ENCODE results near the gene LSG1.
"Not testable (repeated sequence)": the region's sequence is repeated elsewhere in the genome, so short reads cannot be mapped to it uniquely, and the experiment has no call there.

The LSG1 gene

DNA sequence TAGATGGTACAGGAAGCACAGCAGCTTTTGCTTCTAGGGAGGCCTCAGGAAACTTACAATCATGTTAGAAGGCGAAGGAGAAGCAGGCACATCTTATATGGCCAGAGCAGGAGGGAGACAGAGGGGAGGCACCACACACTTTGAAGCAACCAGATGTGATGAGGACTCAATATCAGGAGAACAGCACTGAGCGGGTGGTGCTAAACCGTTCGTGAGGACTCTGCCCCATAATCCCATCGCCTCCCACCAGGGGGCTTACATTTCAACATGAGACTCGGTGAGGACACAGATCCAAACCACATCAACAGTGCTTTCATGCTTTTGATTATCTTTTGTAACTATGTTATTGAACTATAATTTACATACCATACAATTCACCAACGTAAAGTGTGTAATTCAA, 31.2 kb downstream of the LSG1 start:
- peaks cover 47% of the 10 kb centered on the region for H3K36me3 ChIP-seq (ENCODE audit: insufficient read depth, low read length)
- H3K9me3 ChIP-seq (replicated peaks; ENCODE audit: low read length), result no peaks in the 10 kb centered on the region
- H3K4me1 ChIP-seq (ENCODE audit: control insufficient read depth, insufficient read depth, low read length), result peaks cover 34% of the 10 kb centered on the region
- no peak overlapping the region for H3K4me3 ChIP-seq (ENCODE audit: low read length)
- H3K9ac ChIP-seq (ENCODE audit: low read depth, low read length), result peak overlapping the region; percentile 47
- H3K4me2 ChIP-seq (ENCODE audit: low read length), result peak overlapping the region; percentile 73
- H3K27me3 ChIP-seq (ENCODE audit: control insufficient read depth, insufficient read depth, low read length), result no peaks in the 10 kb centered on the region

DNA sequence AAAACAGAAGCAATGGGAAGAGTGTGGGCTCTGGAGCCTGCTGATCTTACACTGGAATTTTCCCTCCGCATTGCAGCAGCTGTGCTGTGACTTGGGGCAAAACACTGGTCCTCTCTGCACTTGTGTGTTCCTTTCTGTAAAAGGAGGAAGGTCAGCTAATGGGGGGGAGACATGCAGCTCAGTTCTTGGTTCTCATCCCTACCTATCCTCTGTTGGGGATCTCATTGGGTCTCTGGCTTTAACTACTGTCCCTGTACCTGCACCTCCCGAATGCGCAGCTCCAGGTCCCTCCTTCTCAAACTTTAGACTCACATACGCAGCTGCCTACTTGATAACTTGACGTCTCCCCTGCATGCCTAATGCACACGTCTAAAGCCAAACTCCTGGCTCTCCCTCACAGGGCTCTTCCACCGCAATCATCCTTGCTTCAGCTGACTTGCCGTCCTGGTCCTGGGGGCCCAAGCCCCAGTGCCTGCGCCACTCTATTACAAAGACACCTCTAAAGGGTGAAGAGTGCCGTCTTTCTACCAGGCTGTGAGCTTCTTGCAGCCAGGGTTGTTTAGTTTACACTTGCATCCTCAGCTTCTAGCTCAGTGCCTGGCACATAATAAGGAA, 32.9 kb downstream of the LSG1 start:
- Histone ChIP-seq H3K27me3 (ENCODE audit: control insufficient read depth, insufficient read depth, low read length) (no peaks in the 10 kb centered on the region), H3K4me3 (ENCODE audit: low read length) (no peak overlapping the region), H3K4me2 (ENCODE audit: low read length) (no peak overlapping the region), H3K9ac (ENCODE audit: low read depth, low read length) (no peak overlapping the region), H3K36me3 (ENCODE audit: insufficient read depth, low read length) (peaks cover 32% of the 10 kb centered on the region), H3K4me1 (ENCODE audit: control insufficient read depth, insufficient read depth, low read length) (peaks cover 34% of the 10 kb centered on the region), H3K9me3 (replicated peaks; ENCODE audit: low read length) (no peaks in the 10 kb centered on the region)

DNA sequence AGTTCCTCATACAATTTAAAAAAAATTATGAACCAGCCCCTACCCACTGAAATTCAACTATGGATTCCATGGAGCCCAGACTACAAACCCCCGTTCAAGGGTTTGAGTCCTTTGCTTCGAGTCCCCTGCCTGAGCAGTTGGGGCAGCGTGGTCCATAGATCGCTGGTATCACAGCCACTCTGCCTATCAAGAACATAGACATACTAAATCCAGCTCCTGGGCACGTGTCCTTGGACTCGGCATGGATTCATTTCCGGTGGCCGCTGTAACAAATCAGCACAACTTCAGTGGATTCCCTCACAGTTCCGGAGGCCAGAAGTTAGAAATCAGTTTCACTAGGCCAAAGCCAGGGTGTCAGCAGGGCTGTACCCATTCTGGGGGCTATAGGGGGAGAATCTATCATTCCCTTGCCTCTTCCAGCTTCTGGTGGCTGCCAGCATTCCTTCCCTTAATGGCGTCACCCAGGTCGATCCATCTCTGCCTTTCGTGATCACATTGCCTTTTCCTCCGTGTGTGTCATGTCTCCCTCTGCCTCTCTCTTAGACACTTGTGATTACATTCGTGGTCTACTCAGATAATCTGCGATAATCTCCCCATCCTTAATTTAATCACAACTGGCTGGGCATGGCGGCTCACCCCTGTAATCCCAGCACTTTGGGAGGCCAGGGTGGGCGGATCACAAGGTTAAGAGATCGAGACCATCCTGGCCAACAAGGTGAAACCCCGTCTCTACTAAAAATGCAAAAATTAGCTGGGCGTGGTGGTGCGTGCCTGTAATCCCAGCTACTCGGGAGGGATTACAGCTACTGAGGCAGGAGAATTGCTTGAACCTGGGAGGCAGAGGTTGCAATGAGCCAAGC, 34.2 kb downstream of the LSG1 start:
- H3K4me2 ChIP-seq (ENCODE audit: low read length), result no peak overlapping the region
- no peaks in the 10 kb centered on the region for H3K9me3 ChIP-seq (replicated peaks; ENCODE audit: low read length)
- H3K4me3 ChIP-seq (ENCODE audit: low read length), result no peak overlapping the region
- peaks cover 35% of the 10 kb centered on the region for H3K4me1 ChIP-seq (ENCODE audit: control insufficient read depth, insufficient read depth, low read length)
- peaks cover 22% of the 10 kb centered on the region for H3K36me3 ChIP-seq (ENCODE audit: insufficient read depth, low read length)
- no peak overlapping the region for H3K9ac ChIP-seq (ENCODE audit: low read depth, low read length)
- H3K27me3 ChIP-seq (ENCODE audit: control insufficient read depth, insufficient read depth, low read length), result no peaks in the 10 kb centered on the region

DNA sequence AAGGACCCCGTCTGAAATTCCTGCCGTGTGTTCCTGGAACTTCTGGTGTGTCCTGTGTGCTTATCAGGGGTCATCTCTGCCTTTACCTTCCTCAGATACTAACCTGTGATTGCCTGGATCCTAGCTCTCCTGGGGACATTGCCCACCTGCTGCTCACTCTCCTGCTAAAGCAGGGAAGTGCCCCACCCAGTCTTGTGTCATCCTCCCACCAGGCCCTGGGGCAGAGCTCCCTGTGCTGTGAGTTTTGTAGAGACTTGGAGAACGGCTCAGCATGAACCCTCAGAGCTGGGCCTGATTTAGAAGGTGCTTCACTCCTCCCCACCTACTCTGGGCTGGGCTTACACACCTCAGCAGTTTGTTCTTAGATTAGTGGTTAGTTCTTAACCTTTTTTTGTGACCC, 34.9 kb downstream of the LSG1 start:
- Histone ChIP-seq H3K9me3 (replicated peaks; ENCODE audit: low read length) (no peaks in the 10 kb centered on the region), H3K9ac (ENCODE audit: low read depth, low read length) (no peak overlapping the region), H3K36me3 (ENCODE audit: insufficient read depth, low read length) (peaks cover 18% of the 10 kb centered on the region), H3K4me1 (ENCODE audit: control insufficient read depth, insufficient read depth, low read length) (peaks cover 42% of the 10 kb centered on the region), H3K27me3 (ENCODE audit: control insufficient read depth, insufficient read depth, low read length) (no peaks in the 10 kb centered on the region), H3K4me3 (ENCODE audit: low read length) (no peak overlapping the region), H3K4me2 (ENCODE audit: low read length) (no peak overlapping the region)

DNA sequence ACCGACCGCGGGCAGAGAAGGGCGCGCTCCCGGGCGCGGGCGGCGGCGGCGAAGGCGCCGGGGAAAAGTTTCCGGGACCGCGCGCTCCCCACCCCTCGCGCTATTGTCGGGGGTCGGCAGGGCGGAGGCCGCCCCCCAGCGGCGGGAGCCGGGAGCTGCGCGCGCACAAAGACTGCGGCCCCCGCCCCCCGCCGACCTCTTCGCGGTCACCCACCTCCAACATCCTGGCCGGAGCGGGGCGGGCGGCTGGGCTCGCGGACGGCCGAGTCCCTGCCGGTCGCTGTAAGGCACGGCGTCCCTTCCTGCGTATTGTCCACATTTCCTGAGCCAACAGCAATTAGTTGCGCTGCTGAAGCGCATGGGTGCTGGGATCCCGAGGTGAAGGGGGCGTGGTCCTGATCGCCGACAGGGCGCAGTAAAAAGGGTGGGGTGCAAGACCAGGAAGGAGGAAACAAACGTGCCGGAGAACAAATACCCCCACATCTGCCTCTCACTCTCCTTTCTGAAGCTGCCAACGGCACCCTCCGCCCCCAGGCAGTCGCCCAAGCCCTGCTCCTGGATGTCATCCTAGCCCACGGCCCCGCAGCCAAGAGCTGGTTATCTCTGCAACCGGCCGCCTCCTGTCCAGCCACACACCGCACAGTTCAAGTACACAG, 38.5 kb downstream of the LSG1 start, which contains the start of gene TMEM44:
Gene TMEM44 (minus strand): TSS at position 71 of the 656 bp plus-strand sequence. CDS start 204 bp downstream, outside the sequence.
- Histone ChIP-seq H3K27me3 (ENCODE audit: control insufficient read depth, insufficient read depth, low read length) (no peaks in the 10 kb centered on the region), H3K9me3 (replicated peaks; ENCODE audit: low read length) (no peaks in the 10 kb centered on the region), H3K4me3 (ENCODE audit: low read length) (peak within 1 kb of the TSS; percentile 89), H3K4me2 (ENCODE audit: low read length) (peak within 1 kb of the TSS; percentile 97), H3K9ac (ENCODE audit: low read depth, low read length) (peak within 1 kb of the TSS; percentile 82), H3K36me3 (ENCODE audit: insufficient read depth, low read length) (peaks cover 27% of the 10 kb centered on the region), H3K4me1 (ENCODE audit: control insufficient read depth, insufficient read depth, low read length) (peaks cover 17% of the 10 kb centered on the region)

DNA sequence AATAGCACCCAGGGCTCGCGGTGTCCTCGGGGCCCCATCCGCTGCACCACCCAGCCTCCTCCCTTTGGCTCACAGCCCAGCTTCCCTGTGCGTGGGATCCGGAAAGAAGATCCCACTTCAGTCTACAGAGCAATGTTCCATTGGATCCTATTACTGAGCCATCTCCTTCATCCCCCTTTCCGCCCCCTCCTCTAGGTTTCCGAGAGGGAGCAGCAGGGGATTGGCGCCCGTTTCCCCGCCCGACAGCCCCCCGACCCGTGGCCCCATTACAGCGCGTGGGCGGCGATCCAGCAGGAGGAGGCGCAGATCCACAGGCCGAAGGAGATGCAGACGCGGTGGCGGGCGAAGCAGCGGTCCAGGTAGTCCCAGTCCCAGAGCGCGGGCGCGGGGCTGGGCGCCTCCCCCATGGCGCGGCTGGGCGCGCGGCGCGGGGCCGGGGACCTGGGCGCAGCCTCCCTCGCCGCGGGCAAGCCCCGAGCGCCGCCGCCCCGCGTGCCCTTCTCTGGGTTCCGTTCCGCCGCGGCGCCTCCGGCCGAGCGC, 39.1 kb downstream of the LSG1 start:
- Histone ChIP-seq H3K4me2 (ENCODE audit: low read length) (peak overlapping the region; percentile 97), H3K4me3 (ENCODE audit: low read length) (peak overlapping the region; percentile 89), H3K36me3 (ENCODE audit: insufficient read depth, low read length) (peaks cover 33% of the 10 kb centered on the region), H3K27me3 (ENCODE audit: control insufficient read depth, insufficient read depth, low read length) (no peaks in the 10 kb centered on the region), H3K9me3 (replicated peaks; ENCODE audit: low read length) (no peaks in the 10 kb centered on the region), H3K4me1 (ENCODE audit: control insufficient read depth, insufficient read depth, low read length) (peaks cover 17% of the 10 kb centered on the region), H3K9ac (ENCODE audit: low read depth, low read length) (peak overlapping the region; percentile 82)

DNA sequence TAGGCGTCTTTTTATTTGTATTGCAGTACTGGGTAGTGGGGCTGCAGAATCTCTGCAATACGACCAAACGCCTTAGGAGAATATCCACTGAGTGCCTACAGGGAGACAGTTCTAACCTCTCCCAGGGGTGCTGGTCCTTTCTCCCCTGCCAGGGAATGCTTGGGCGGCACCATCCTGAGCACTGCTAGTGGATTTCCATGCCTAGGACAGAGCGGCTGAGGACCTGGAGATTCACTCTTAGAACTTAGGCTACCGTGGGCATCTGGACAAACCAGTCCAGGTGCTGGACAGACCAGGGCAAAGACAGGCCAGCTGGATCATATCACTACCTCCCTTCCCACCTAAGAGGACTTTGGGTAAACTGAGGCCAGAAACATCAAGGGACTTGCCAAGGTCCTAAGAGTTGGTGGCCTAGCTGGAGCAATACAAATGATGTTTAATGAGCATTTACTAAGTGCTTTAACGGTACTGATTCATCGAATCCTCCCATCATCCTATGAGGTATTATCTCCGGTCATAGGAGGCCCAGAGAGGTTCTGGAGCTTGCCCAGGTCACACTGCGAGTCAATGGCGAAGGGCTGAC, 39.7 kb downstream of the LSG1 start:
- peak overlapping the region; percentile 97 for H3K4me2 ChIP-seq (ENCODE audit: low read length)
- no peaks in the 10 kb centered on the region for H3K9me3 ChIP-seq (replicated peaks; ENCODE audit: low read length)
- peaks cover 15% of the 10 kb centered on the region for H3K4me1 ChIP-seq (ENCODE audit: control insufficient read depth, insufficient read depth, low read length)
- H3K27me3 ChIP-seq (ENCODE audit: control insufficient read depth, insufficient read depth, low read length), result no peaks in the 10 kb centered on the region
- H3K4me3 ChIP-seq (ENCODE audit: low read length), result peak overlapping the region; percentile 89
- peaks cover 34% of the 10 kb centered on the region for H3K36me3 ChIP-seq (ENCODE audit: insufficient read depth, low read length)
- H3K9ac ChIP-seq (ENCODE audit: low read depth, low read length), result peak overlapping the region; percentile 82

DNA sequence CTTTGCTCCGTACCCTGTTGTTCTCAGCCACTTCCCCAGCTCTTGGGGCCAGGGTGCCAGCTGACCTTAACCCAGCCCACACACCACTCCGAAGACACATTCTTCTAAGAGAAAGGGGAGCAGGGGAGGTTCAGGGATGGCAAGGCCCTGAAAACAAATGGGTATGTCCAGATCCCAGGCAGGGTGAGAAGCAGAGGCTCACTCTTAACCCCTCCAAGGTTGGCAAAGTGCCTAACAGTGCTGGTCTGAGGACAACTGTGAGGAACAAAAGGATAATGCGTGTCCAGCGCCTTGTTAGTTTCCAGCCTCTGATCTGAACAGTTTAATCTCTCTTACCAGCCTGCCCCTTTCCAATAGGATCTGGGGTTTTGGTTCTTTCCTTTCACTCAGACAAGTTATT, 40.3 kb downstream of the LSG1 start:
- Histone ChIP-seq H3K36me3 (ENCODE audit: insufficient read depth, low read length) (peaks cover 38% of the 10 kb centered on the region), H3K9ac (ENCODE audit: low read depth, low read length) (no peak overlapping the region), H3K27me3 (ENCODE audit: control insufficient read depth, insufficient read depth, low read length) (no peaks in the 10 kb centered on the region), H3K4me2 (ENCODE audit: low read length) (peak overlapping the region; percentile 97), H3K9me3 (replicated peaks; ENCODE audit: low read length) (no peaks in the 10 kb centered on the region), H3K4me1 (ENCODE audit: control insufficient read depth, insufficient read depth, low read length) (peaks cover 9% of the 10 kb centered on the region), H3K4me3 (ENCODE audit: low read length) (peak overlapping the region; percentile 89)

DNA sequence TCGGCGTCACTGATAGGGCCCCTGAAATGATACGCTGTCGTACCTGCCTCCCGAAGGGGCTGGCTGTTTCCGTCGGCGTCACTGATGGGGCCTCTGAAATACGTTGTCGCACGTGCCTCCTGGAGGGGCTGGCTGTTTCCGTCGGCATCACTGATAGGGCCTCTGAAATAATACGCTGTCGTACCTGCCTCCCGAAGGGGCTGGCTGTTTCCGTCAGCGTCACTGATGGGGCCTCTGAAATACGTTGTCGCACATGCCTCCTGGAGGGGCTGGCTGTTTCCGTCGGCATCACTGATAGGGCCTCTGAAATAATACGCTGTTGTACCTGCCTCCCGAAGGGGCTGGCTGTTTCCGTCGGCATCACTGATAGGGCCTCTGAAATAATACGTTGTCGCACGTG, 41.3 kb downstream of the LSG1 start:
- H3K9me3 ChIP-seq (replicated peaks; ENCODE audit: low read length); H3K4me3 ChIP-seq (ENCODE audit: low read length); H3K9ac ChIP-seq (ENCODE audit: low read depth, low read length); H3K27me3 ChIP-seq (ENCODE audit: control insufficient read depth, insufficient read depth, low read length); H3K4me2 ChIP-seq (ENCODE audit: low read length); H3K4me1 ChIP-seq (ENCODE audit: control insufficient read depth, insufficient read depth, low read length): not testable (repeated sequence)
- peaks cover 46% of the 10 kb centered on the region for H3K36me3 ChIP-seq (ENCODE audit: insufficient read depth, low read length)

DNA sequence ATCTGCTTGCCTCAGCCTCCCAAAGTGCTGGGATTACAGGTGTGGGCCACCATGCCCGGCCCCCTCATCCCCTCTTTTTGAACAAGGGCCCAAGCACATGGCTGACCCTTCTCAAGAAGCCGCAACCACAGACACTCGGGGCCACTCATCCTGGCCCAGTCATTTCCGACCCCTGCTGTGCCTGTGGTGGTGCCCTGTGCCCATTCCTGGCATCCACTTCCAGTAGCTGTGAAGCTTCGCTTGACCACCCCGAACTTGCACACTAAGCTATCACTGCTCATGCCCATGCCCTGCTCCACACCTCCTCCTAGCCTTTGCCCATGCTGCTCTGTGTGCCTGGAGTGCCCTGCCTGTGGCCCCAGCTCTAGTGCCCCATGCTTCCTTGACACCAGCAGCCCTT, 47.0 kb downstream of the LSG1 start:
- no peaks in the 10 kb centered on the region for H3K27me3 ChIP-seq (ENCODE audit: control insufficient read depth, insufficient read depth, low read length)
- no peaks in the 10 kb centered on the region for H3K4me1 ChIP-seq (ENCODE audit: control insufficient read depth, insufficient read depth, low read length)
- H3K9me3 ChIP-seq (replicated peaks; ENCODE audit: low read length), result no peaks in the 10 kb centered on the region
- no peak overlapping the region for H3K4me2 ChIP-seq (ENCODE audit: low read length)
- no peak overlapping the region for H3K9ac ChIP-seq (ENCODE audit: low read depth, low read length)
- no peak overlapping the region for H3K4me3 ChIP-seq (ENCODE audit: low read length)
- H3K36me3 ChIP-seq (ENCODE audit: insufficient read depth, low read length), result peaks cover 67% of the 10 kb centered on the region

All from skeletal muscle satellite cell (primary cell).